DOHH2 (cell line): ENCODE measurements around the gene CCDC51.

Source experiments
- H3F3A ChIP-seq: fragments of 200-600 bp; sonication (generic), shearing (Covaris generic); 2 replicates; pipeline ENCODE4 v1.6.0; 2016; ENCODE audit warnings: antibody characterized with exemption, mild to moderate bottlenecking; ENCODE audit not compliant: control insufficient read depth, insufficient read depth
- H3K27ac ChIP-seq: fragments of 200-600 bp; sonication (generic); 2 replicates; pipeline ENCODE4 v1.5.1; 2014; ENCODE audit warnings: low read depth, mild to moderate bottlenecking, low read length, moderate library complexity
- H3K27me3 ChIP-seq: fragments of 200-600 bp; sonication (generic); 2 replicates; pipeline ENCODE4 v1.6.1; 2014; ENCODE audit warnings: mild to moderate bottlenecking, low read length, mixed read lengths; ENCODE audit not compliant: control insufficient read depth
- H3K36me3 ChIP-seq: fragments of 200-600 bp; sonication (generic); 2 replicates; pipeline ENCODE4 v1.6.1; 2014; ENCODE audit warnings: mild to moderate bottlenecking, low read length, moderate library complexity, mixed read lengths; ENCODE audit not compliant: control insufficient read depth
- H3K4me1 ChIP-seq: fragments of 200-600 bp; sonication (generic); 2 replicates; pipeline ENCODE4 v1.6.1; 2014; ENCODE audit warnings: mild to moderate bottlenecking, low read length, mixed read lengths; ENCODE audit not compliant: control insufficient read depth
- H3K4me2 ChIP-seq: fragments of 200-600 bp; sonication (generic); 2 replicates; pipeline ENCODE4 v1.6.0; 2014; ENCODE audit warnings: mild to moderate bottlenecking, low read length, moderate library complexity
- H3K4me3 ChIP-seq: fragments of 200-600 bp; sonication (generic); 2 replicates; pipeline ENCODE4 v1.5.1; 2014; ENCODE audit warnings: mild to moderate bottlenecking, low read length, mixed read lengths
- H3K79me2 ChIP-seq: fragments of 200-600 bp; sonication (generic); 2 replicates; pipeline ENCODE4 v1.6.1; 2014; ENCODE audit warnings: mild to moderate bottlenecking, low read length, mixed read lengths; ENCODE audit not compliant: control insufficient read depth
- H3K9me2 ChIP-seq: fragments of 200-600 bp; sonication (generic); replicated peaks from 2 replicates; pipeline ENCODE4 v1.6.1; 2014; ENCODE audit warnings: mild to moderate bottlenecking, low read length, mixed read lengths; ENCODE audit not compliant: control insufficient read depth
- H3K9me3 ChIP-seq: fragments of 200-600 bp; sonication (generic); 2 replicates; pipeline ENCODE4 v1.6.1; 2014; ENCODE audit warnings: antibody characterized with exemption, low read length, mixed read lengths; ENCODE audit not compliant: control insufficient read depth, insufficient read depth
- H4K20me1 ChIP-seq: fragments of 200-600 bp; sonication (generic); 2 replicates; pipeline ENCODE4 v1.6.0; 2014; ENCODE audit warnings: low read depth, mild to moderate bottlenecking, antibody characterized with exemption, low read length, moderate library complexity; ENCODE audit not compliant: control insufficient read depth, insufficient read depth
- EZH2phosphoT487 ChIP-seq: fragments of 200-600 bp; sonication (generic); IDR thresholded peaks from 2 replicates; pipeline ENCODE4 v1.6.1; 2017; ENCODE audit warnings: borderline replicate concordance, mild to moderate bottlenecking, antibody characterized with exemption, low read length, moderate library complexity, mixed read lengths
- TF ChIP-seq, protein P1 (sequence below): fragments of 200-600 bp; sonication (generic); IDR thresholded peaks from one replicate; pipeline ENCODE4 v1.5.1; 2014; ENCODE audit warnings: antibody characterized with exemption, mild to moderate bottlenecking, low read depth, low read length; ENCODE audit not compliant: poor library complexity, severe bottlenecking

The CCDC51 gene

DNA sequence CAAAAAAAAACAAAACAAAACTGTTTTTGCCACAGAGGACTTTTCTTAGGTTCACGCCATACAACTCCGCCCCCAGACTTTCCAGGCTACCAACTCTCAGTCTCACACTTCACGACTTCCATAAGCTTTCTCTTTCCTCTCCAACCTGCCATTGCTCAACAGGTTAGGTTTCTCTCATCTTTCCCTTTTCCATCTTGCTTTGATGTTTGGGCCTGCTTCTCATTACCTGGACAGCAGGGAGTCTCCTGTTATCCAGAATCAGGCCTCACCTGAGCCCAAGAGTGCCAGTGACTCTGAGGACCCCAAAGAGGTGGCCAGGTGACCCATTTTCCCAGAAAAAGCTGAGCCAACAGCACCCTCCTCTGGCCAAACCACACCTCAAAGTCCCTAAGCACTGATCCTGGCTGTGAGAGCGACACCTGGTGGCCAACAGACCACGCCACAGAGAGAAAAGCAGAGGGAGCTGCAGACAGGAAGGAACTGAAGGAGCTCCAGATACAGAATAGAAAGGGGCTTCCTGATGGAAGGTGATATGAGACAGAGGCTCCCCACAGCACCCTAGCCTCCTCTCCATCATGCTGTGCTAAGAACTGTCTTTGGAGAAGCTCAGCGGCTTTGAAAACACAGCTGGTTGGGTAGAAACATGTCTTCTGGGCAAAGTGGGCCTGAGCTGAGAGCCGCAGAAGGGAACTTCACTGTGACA lies 4.0 kb downstream of the CCDC51 start:
- H3K27ac ChIP-seq = no peak overlapping the region
- H3F3A ChIP-seq = peaks cover 3% of the 10 kb centered on the region; the same call in 1 of the 2 replicates
- peaks cover 43% of the 10 kb centered on the region for H3K79me2 ChIP-seq
- H3K27me3 ChIP-seq = no peaks in the 10 kb centered on the region
- no peak overlapping the region for H3K4me3 ChIP-seq
- H4K20me1 ChIP-seq = no peaks in the 10 kb centered on the region
- TF ChIP-seq EZH2phosphoT487 = no peak
- TF ChIP-seq, protein P1, sequence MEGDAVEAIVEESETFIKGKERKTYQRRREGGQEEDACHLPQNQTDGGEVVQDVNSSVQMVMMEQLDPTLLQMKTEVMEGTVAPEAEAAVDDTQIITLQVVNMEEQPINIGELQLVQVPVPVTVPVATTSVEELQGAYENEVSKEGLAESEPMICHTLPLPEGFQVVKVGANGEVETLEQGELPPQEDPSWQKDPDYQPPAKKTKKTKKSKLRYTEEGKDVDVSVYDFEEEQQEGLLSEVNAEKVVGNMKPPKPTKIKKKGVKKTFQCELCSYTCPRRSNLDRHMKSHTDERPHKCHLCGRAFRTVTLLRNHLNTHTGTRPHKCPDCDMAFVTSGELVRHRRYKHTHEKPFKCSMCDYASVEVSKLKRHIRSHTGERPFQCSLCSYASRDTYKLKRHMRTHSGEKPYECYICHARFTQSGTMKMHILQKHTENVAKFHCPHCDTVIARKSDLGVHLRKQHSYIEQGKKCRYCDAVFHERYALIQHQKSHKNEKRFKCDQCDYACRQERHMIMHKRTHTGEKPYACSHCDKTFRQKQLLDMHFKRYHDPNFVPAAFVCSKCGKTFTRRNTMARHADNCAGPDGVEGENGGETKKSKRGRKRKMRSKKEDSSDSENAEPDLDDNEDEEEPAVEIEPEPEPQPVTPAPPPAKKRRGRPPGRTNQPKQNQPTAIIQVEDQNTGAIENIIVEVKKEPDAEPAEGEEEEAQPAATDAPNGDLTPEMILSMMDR = peak; percentile 100
- H3K4me1 ChIP-seq = peaks cover 35% of the 10 kb centered on the region
- peaks cover 50% of the 10 kb centered on the region for H3K36me3 ChIP-seq
- peak overlapping the region; percentile 29 for H3K4me2 ChIP-seq
- H3K9me2 ChIP-seq = no peaks in the 10 kb centered on the region
- no peaks in the 10 kb centered on the region for H3K9me3 ChIP-seq

DNA sequence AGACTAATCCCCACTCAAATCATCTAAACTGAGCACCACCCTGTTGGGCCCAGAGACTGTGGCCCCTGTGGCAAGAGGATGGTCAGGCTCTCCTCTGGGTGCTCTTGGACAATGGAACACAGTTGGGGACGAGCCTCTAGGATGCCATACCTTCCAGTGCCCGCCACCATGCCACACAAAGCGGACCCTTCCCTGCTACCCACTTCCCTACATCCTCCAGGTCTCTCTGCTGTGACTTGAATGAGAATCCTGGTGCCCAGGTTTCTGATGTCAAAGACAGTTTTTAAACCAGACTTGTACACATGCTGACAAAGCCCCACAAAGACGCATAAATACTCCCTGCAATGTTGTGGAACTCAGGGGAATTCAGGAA lies 4.7 kb downstream of the CCDC51 start:
- Histone ChIP-seq H3K79me2 (peaks cover 36% of the 10 kb centered on the region), H3K4me3 (no peak overlapping the region), H3K27ac (no peak overlapping the region), H3K9me3 (no peaks in the 10 kb centered on the region), H3K9me2 (no peaks in the 10 kb centered on the region), H3K4me1 (peaks cover 39% of the 10 kb centered on the region), H3K27me3 (no peaks in the 10 kb centered on the region), H3K36me3 (peaks cover 43% of the 10 kb centered on the region), H3K4me2 (no peak overlapping the region), H4K20me1 (no peaks in the 10 kb centered on the region), H3F3A (peaks cover 3% of the 10 kb centered on the region; the same call in 1 of the 2 replicates)
- no peak for TF ChIP-seq EZH2phosphoT487
- TF ChIP-seq, protein P1 = no peak

DNA sequence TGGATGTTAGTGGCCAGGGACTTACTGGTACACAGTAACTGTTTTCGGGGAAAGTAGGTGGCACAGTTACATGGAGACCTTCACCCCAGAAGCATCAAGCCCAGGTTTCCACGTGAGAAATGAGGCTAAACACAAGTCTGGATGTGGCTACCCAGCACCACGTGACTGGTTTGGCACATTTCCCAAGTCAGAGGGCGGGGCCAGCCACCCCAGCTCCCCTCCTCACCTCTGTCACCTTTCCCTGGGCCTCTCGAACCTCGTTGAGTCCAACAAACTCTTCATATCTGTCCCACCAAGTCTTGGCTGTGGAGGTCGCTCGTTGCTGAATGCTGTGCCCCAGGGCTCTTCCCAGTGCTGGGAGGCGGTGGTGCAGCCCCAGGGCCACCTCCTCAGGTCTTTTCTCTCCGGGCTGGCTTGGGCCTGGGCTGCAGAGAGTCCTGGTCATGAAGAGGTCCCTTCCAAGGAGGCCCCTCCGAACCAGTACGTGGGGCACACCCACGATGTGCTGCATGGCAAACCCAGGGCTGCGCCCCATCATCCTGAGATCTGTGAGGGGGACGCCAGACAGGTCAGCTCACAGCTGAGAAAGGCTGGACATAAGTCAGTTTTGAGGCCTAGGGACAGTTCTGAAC lies 5.2 kb downstream of the CCDC51 start:
- Histone ChIP-seq H3K4me2 (no peak overlapping the region), H3K27me3 (no peaks in the 10 kb centered on the region), H3K4me3 (no peak overlapping the region), H3K9me3 (no peaks in the 10 kb centered on the region), H3K36me3 (peaks cover 40% of the 10 kb centered on the region), H3K4me1 (peaks cover 44% of the 10 kb centered on the region), H3K9me2 (no peaks in the 10 kb centered on the region), H3K79me2 (peaks cover 31% of the 10 kb centered on the region), H4K20me1 (no peaks in the 10 kb centered on the region), H3K27ac (no peak overlapping the region), H3F3A (peaks cover 3% of the 10 kb centered on the region; the same call in 1 of the 2 replicates)
- TF ChIP-seq, protein P1 = no peak
- no peak for TF ChIP-seq EZH2phosphoT487
